Right forelimb (tissue), 1 donor: ENCODE results near the gene CATSPERZ.
A peak's percentile ranks its signal among the peaks of the same experiment; 100 is the strongest.

Experiments
- DNase-seq: peaks from one replicate; pipeline ENCODE4 v3.0.0-alpha.2; 2018

Gene CATSPERZ, protein sequence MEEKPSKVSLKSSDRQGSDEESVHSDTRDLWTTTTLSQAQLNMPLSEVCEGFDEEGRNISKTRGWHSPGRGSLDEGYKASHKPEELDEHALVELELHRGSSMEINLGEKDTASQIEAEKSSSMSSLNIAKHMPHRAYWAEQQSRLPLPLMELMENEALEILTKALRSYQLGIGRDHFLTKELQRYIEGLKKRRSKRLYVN

DNA sequence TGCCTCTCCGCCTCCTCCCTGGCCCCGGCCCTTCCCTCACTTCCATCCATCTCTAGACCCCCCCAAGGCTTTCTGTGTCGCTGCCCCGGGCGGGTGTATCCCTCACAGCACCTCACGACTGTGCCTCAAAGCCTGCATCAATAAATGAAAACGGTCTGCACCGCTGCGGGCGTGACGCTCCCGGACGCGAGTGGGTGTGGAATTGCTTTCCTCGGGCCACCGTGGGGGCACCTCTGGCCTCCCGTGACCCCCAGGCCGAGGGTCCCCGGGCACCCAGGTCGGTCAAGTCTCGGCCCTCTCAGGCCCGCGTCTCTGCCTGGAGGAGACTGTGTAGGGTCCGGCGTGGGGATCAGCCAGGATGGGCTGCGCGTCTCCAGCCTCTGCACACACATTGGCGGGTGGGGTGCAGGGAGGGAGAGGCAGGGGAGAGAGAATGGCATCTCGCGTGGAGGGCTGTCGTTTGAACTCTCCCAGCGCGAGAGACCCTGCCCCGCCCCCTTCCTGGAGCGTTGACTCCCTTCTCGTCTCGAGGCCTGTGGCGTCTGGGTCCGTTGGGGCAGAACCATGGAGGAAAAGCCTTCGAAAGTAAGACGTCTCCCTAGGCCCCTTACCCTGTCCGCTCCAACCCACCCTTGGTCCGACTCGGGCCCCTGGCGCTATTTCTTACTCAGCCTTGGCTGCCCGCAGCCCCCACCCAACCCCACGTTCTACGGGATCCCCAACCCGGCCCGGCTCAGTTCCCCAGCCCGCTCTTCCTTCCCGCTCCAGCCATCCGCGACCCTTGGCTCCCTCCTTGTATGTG, at the start of gene CATSPERZ:
TSS of gene CATSPERZ (plus strand) at position 512 of the 802 bp plus-strand sequence. CDS start at position 565, 53 bp downstream.
- no peak for DNase-seq

DNA sequence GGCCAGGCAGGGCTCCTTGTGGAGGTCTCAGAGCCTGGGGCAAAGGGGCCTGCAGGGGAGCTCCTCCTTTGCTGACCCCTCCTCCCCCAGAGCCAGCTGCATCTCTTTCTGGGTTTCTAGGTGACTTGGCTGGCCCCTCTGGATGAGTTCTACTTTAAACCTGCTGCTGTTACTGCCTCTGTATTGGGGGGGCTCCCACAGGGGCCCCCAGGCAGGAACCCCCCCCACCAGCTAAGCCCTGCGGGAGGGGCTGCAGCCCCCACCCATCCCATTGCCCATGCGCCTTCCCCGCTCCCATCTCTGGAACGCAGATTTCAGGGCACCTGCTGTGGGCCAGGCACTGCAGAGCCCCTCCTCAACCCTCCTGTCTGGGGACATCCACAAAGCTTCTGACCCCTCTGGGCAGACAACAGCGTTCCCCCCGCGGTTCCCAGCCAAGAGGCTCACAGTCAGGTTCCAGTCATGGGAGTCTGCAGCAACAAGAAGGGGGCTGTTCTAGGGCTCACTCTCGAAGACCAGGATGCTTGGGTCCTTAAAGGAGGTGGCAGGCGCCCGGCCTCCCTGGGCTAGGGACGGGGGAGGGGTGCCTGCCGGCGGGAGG, 49.6 kb upstream of the CATSPERZ start:
- no peak for DNase-seq

DNA sequence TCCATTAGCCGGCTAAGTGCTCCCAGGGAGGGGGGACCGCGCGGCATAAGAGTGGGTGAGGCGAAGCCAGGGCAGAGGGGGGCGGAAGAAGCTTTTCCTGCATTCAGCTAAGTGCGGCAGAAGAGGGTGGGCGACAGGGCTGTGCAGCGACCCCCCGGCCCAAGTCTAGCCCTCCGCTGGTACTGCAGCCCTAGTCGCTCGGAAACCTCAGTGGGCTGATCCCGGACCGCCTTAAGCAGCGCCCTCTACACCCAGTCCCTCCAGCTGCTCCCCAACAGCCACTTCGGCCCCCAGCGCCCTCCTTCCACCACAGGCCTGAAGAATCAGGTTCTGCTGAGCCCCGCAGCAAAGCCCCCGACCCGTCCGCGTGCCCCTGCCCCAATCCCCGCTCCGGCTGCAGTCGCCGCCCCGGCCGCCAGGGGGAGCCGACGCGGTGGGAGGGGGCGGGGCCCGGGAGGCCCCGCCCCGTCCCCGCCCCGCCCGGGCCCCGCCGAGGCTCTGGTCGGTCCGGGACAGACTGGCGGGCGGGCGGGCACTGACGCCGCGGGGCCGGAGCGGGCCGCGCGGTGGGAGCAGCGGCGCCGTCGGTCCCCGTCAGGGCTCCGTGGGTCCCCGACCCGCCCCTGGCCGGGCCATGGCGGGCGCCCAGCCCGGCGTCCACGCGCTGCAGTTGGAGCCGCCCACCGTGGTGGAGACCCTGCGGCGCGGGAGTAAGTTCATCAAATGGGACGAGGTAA, 49.0 kb upstream of the CATSPERZ start, which contains the start of gene PLCB3:
TSS of gene PLCB3 (plus strand) at position 515 of the 737 bp plus-strand sequence. CDS start at position 635, 120 bp downstream.
- peak; percentile 82 for DNase-seq

DNA sequence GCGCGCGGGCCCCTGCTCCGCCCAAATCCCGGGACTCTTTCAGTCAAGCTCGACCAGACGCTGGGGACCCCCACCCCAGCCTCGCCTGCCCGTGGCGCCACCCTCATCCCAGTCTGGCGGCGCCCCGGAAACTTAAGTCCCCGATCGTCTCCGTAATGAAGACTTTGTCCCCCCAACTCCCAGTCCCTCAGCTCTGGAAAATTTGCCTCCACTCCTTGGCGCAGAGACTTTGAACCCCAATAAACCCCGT, 48.5 kb upstream of the CATSPERZ start:
- DNase-seq, result no peak

DNA sequence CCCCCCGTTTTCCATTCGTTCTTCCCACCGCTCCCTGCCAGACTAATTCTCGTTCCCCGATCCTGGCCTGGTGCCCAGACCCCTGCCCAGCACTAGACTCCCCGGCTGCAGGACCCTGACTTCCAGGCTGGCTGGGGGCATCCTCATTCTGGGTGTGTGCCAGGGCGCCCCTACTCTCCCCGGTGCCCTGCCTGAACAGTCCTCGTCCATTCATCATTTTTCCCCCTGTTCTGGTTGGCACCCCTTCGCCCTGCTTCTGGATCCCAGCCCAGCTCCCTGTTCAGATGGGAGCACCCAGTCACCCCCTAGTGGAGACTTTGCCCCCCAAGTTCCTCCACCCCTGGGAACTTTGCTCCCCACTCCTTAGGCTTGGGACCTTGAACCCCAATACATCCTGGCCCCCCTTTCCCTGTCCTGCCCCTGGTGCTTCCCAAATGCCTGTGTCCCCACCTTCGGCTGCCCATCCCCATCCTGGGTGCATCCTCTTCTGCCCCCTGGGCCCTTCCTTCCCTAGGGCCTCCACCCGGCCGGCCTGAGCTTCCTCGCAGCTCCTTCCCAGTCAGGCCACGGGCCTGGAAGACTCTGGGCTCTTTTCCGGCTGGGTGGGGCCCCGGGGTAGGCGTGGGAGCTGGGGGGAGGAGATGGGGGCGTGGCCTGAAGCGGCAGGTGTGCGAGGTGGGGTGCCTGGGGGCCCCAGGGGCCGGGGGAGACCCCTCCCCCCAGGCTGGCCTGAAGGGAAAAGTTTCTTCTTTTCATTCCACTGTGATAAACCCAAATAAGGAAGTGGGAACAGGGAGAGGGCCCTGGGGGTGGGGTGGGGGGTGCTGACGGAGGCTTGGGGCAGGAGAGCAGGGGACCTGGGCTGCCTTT, 47.9 kb upstream of the CATSPERZ start:
- no peak for DNase-seq

- no peak for DNase-seq
Observed at GRCh38 chr11:64253043-64253442, 47.1 kb upstream of the CATSPERZ start.

GRCh38 chr11:64253481-64253880, 46.7 kb upstream of the CATSPERZ start:
- no peak for DNase-seq

- DNase-seq, result no peak
Observed at GRCh38 chr11:64254326-64254725, 45.8 kb upstream of the CATSPERZ start.

GRCh38 chr11:64255135-64256128, 44.7 kb upstream of the CATSPERZ start:
- no peak for DNase-seq

- DNase-seq, result no peak
Observed at GRCh38 chr11:64256300-64256699, 43.9 kb upstream of the CATSPERZ start.

DNA sequence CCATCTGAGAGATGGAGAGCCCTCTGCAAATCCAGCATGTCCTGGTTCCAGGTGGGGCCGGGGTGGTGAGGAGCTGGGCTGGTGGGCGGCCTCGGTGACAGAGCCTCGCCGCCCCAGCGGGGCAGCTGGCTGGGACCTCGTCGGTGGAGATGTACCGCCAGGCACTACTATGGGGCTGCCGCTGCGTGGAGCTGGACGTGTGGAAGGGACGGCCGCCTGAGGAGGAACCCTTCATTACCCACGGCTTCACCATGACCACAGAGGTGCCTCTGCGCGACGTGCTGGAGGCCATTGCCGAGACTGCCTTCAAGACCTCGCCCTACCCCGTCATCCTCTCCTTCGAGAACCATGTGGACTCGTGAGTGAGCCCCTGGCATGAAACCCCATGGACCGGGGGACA, 41.8 kb upstream of the CATSPERZ start:
- no peak for DNase-seq

GRCh38 chr11:64258946-64259532, 41.1 kb upstream of the CATSPERZ start:
- DNase-seq, result no peak

- no peak for DNase-seq
Observed at GRCh38 chr11:64259533-64260067, 40.6 kb upstream of the CATSPERZ start.

- no peak for DNase-seq
Observed at GRCh38 chr11:64260147-64260708, 39.9 kb upstream of the CATSPERZ start.

GRCh38 chr11:64261556-64262080, 38.5 kb upstream of the CATSPERZ start:
- no peak for DNase-seq

DNA sequence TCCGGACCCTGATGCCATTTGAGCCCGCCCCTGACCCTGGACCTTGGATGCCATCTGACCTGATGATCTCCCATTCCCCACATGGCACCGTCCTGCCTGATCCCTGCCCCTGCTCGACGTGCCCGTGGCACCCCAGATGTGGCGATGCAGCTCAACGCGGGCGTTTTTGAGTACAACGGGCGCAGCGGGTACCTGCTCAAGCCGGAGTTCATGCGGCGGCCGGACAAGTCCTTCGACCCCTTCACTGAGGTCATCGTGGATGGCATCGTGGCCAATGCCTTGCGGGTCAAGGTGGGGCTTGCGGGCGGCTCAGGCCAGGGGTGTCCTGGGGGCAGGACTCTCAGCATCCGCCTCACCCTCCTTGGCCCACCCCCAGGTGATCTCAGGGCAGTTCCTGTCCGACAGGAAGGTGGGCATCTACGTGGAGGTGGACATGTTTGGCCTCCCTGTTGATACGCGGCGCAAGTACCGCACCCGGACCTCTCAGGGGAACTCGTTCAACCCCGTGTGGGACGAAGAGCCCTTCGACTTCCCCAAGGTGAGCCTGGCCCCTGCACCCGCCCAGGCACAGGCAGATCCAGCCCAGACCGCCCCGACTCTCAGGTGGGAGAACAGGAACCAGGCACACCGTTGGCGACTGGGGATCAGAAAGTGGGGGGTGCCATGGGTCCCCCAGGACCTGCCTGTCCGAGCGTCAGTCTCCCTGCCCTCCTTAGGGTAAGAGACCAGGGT, 37.7 kb upstream of the CATSPERZ start:
- DNase-seq, result no peak

GRCh38 chr11:64263021-64263946, 36.9 kb upstream of the CATSPERZ start:
- DNase-seq, result no peak

DNA sequence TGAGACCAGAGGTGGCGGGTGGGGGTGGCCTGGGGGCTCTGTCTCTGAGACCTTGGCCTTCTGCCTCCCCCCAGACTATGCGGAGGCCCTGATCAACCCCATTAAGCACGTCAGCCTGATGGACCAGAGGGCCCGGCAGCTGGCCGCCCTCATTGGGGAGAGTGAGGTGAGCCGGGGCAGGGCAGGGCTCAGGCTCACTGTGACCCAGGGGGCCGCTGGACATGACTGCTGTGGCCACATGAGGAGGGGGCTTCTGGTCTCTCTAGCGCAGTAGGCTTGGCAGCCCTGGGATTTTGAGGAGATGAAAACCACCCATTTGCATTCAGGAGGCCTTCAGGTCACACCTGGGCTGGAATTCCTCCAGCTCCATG, 36.2 kb upstream of the CATSPERZ start:
- DNase-seq, result no peak
